KBM-7 (cell line): ENCODE measurements around the gene AMPD3.
"Not testable (repeated sequence)": the region's sequence is repeated elsewhere in the genome, so short reads cannot be mapped to it uniquely, and the experiment has no call there.

Experiments
- DNase-seq: peaks from one replicate; pipeline ENCODE4 v3.0.0-alpha.2; 2015
- in situ Hi-C: fragments of 300-500 bp; cut with MboI; formaldehyde crosslinking; loops from 2 replicates; pipeline ENCODE4 v1.14.3; 2020; ENCODE audit warnings: low sequenced_read_pairs, low pct_unique_long_range_greater_than_20kb, mixed read lengths

The AMPD3 gene

GRCh38 chr11:10432971-10433370 lies 22.1 kb upstream of the AMPD3 start:
- in situ Hi-C loops: no loop called here
- no peak for DNase-seq

GRCh38 chr11:10436224-10436623 lies 18.8 kb upstream of the AMPD3 start:
- DNase-seq: peak; percentile 89
- in situ Hi-C loops: no loop called here

GRCh38 chr11:10436683-10437082 lies 18.4 kb upstream of the AMPD3 start:
- DNase-seq, in situ Hi-C loops: not testable (repeated sequence)

GRCh38 chr11:10438458-10438857 lies 16.6 kb upstream of the AMPD3 start:
- in situ Hi-C loops: no loop called here

GRCh38 chr11:10439351-10439750 lies 15.7 kb upstream of the AMPD3 start:
- in situ Hi-C loops: no loop called here
- no peak for DNase-seq

More at GRCh38 chr11:10438458-10438857, 16.6 kb upstream of the AMPD3 start:
- DNase-seq: no peak

- in situ Hi-C loops: no loop called here
- no peak for DNase-seq
Observed at GRCh38 chr11:10439924-10440323, 15.1 kb upstream of the AMPD3 start.

- in situ Hi-C loops: no loop called here
- DNase-seq: no peak
Observed at GRCh38 chr11:10440401-10440800, 14.7 kb upstream of the AMPD3 start.

GRCh38 chr11:10441091-10441490 lies 14.0 kb upstream of the AMPD3 start:
- in situ Hi-C loops: no loop called here
- DNase-seq: no peak

GRCh38 chr11:10441652-10442503 lies 13.2 kb upstream of the AMPD3 start:
- peak; percentile 63 for DNase-seq
- in situ Hi-C loops: no loop called here

GRCh38 chr11:10443152-10443551 lies 11.9 kb upstream of the AMPD3 start:
- DNase-seq: no peak
- in situ Hi-C loops: no loop called here

GRCh38 chr11:10443721-10444235 lies 11.3 kb upstream of the AMPD3 start:
- in situ Hi-C loops: no loop called here

GRCh38 chr11:10444725-10445315 lies 10.2 kb upstream of the AMPD3 start:
- DNase-seq: peak; percentile 58
- in situ Hi-C loops: no loop called here

More at GRCh38 chr11:10443721-10444235, 11.3 kb upstream of the AMPD3 start:
- no peak for DNase-seq

GRCh38 chr11:10447445-10447844 lies 7.6 kb upstream of the AMPD3 start:
- in situ Hi-C loops: no loop called here
- no peak for DNase-seq

- peak; percentile 36 for DNase-seq
Observed at GRCh38 chr11:10450462-10451425, 4.3 kb upstream of the AMPD3 start.

GRCh38 chr11:10451426-10452116 lies 3.5 kb upstream of the AMPD3 start:
- in situ Hi-C loops: no loop called here
- no peak for DNase-seq

More at GRCh38 chr11:10450462-10451425, 4.3 kb upstream of the AMPD3 start:
- in situ Hi-C loops: no loop called here

GRCh38 chr11:10452211-10452767 lies 2.8 kb upstream of the AMPD3 start:
- no peak for DNase-seq
- in situ Hi-C loops: no loop called here

- in situ Hi-C loops: no loop called here
- DNase-seq: no peak
Observed at GRCh38 chr11:10453261-10453660, 1.8 kb upstream of the AMPD3 start.
